ENCODE measurements around the gene NFX1.
"Not testable (repeated sequence)": the region's sequence is repeated elsewhere in the genome, so short reads cannot be mapped to it uniquely, and the experiment has no call there.

Gene NFX1

GRCh38 chr9:33364127-33364526 is 73.8 kb downstream of the NFX1 start:
- no peak for DNase-seq (ENCODE audit: low read depth)

GRCh38 chr9:33364814-33365213 is 74.5 kb downstream of the NFX1 start:
- not testable (repeated sequence) for DNase-seq (ENCODE audit: low read depth)

DNA sequence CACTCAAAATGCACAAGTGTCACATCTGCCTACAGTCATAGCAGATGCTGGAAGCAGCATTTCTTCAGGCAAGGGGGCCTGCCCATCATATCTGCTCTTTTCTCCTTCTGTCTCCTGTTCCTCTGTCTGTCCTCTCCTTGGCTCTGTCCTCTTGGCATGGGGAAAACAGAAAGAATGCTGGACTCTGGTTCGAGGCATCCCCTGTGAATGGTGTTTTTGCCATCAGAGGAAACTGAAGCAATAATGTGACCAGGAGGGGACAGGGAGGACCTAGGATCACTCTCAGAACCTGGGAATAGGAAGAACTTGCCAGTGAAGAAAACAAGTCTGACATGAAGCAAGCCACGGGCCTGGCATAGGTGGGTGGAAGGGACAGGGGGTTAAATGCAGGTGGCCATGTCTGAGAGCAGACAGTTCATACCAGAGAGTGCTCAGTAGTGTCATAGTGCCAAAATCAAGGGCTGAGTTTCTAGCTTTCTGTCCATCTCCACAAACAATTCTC is 76.7 kb downstream of the NFX1 start:
- DNase-seq (ENCODE audit: low read depth) = no peak

GRCh38 chr9:33372900-33373299 is 82.6 kb downstream of the NFX1 start:
- no peak for DNase-seq (ENCODE audit: low read depth)

- no peak for DNase-seq (ENCODE audit: low read depth)
Measured at GRCh38 chr9:33374190-33374589, 83.9 kb downstream of the NFX1 start.

DNA sequence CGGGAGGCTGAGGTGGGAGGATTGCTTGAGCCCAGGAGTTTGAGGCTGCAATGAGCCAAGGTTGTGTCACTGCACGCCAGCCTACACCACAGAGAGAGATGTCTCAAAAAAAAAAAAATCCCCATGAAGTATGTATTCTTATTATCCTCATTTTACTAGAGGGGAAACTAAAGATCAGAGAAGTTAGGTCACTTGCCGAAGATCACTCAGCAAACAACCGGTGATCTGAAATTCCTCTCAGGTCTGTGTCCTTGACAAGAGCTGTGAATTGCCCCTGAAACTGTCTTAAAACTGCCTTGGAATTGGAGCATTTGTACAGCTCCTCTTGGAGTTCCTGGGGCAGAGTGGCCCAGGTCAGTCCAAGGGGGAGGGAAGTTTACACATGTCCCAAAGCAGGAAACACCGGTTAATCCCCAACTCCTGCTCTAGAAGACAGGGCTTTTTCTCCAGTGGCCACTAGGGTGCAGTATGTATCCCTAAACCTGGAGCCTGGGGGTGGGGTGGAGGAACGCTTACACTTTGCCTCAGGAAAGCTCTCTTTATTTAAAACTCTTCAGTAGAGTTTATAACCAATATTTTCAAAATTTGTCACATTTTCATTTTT is 84.4 kb downstream of the NFX1 start:
- DNase-seq (ENCODE audit: low read depth) = peak; percentile 55

GRCh38 chr9:33375238-33375840 is 85.0 kb downstream of the NFX1 start:
- no peak for DNase-seq (ENCODE audit: low read depth)

DNA sequence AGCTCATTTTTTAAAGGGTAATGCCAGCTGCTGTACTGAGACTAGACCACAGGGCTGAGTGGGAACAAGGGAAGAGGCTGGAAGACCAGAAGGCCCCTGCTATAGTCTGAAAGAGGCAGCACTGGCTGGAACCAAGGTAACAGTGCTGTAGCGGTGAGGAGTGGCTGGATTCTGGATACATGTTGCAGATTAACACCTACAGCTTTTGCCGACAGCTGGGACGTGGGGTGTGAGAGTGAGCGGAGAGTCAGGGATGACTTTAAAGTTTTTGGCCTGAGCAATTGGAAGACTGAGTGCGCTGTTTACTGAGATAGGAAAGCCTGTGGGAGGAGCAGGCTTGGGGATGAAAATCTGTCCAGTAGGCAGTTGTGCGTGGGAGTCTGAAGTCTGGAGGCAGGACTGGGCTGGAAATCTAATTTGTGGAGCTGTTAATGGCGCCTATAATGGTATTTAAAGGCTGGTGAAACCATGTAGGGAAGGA is 85.6 kb downstream of the NFX1 start:
- DNase-seq (ENCODE audit: low read depth) = no peak

GRCh38 chr9:33377089-33377715 is 86.9 kb downstream of the NFX1 start:
- no peak for DNase-seq (ENCODE audit: low read depth)

GRCh38 chr9:33378121-33378795 is 87.9 kb downstream of the NFX1 start:
- DNase-seq (ENCODE audit: low read depth) = no peak

DNA sequence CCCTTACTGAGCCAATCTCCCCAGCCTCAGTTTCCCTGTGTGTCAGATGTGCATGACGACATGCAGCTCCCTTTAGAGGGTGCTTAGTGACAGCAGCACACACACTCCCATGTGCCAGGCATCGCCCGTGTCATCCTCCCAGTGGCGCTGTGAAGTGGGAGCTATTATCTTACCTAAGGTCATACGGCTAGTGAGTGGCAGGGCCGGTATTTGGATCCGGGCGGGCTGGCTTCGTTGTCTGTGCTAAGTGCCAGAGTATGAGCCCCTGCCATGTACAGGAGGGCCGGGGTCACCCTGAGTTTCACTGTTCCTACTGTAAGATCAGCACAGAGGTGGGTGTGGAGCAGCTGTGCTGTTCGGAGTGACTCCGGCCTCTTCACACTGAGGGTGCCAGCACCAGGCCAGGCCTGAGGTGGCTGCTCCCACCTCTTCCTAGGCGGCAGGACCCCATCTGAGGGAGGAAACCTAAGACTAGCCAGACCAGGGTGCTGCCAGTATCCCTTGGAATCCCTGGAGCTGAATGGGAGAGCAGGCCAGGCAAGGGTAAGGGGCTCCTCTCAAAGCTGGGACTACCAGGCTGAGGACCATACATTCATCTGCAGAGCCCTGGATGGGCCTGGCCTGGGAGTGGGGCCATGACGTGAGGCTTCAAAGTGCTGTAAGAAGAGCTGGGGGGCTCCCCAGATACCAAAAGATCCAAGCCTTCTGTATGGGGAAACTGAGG is 89.5 kb downstream of the NFX1 start:
- DNase-seq (ENCODE audit: low read depth) = no peak

DNA sequence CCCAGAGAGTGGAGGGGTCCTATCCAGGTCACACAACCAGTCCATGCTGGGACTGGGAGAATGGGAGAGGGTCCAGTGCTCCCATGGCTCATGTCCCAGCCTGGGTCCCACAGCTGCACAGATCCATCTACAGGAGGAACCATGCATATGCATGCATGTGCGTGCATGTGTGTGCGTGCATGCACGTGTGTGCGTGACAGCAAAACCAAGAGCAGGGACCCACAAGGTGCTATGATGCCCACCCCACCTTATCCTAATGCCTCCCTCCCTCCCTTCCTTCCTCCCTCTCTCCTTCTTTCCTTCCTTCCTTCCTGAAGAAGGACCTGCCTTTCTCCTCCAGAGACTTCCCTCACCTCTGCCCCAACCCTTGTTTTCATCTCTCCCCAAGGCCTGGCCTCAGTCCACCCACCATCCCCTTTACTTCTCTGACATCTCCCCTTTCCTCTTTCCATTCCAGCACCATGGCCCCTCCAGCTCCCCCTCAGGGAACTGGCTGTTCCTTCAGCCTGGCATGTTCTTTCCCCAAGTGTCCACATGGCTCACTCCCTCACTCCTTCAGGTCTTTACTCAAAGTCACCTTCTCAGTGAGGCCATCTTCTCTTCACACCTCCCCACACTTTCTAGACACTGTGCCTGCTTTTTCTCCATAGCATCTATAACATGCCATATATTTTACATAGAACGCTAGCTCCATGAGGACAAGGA is 90.2 kb downstream of the NFX1 start:
- DNase-seq (ENCODE audit: low read depth) = no peak

DNA sequence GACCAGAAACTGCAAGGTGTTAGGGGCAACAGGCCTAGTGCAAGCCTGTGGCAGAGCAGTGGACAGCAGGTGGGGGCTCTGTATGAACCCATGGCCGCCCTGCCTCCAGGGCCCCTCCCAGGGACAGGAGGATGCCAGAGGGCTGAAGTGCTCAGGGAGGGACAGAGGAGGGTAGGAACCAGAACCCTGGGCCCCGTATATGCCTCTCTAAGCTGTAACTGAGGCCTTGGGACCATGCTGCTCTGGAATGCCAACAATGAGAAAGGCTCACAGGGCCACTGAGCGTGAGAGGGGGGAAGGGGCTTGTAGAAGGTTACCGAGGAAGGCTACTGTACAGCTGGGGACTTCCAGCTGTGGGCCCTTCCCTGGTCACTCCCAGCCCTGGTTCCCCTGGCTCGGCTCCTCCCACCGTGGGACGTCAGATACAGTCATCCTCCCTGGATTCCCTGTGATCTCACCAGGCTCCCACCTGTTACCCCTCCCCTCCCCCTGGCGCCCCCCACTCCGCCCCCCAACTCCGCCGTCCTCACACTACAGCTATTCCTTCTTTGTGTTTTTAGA is 91.0 kb downstream of the NFX1 start:
- DNase-seq (ENCODE audit: low read depth) = no peak

- DNase-seq (ENCODE audit: low read depth) = not testable (repeated sequence)
Measured at GRCh38 chr9:33382397-33382796, 92.1 kb downstream of the NFX1 start.

DNA sequence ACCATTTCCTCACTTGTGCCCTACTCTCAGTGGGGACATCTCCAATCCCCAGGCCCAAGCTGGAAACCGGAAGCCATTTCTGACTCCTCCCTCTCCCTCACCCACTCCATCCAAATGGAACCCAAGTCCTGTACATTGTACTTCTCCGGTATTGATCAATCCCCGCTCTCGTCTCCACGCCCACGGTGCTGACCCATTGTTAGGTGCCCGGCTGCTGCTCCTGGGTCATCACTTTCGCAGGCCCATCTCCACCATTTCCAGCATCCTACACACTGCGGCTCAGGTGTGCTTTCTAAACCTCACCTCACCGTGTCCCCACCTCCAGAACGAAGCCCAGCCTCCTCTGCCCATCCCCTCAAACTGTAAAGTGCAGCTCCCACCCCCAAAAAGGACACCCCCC is 93.1 kb downstream of the NFX1 start:
- not testable (repeated sequence) for DNase-seq (ENCODE audit: low read depth)

- not testable (repeated sequence) for DNase-seq (ENCODE audit: low read depth)
Measured at GRCh38 chr9:33385536-33385935, 95.2 kb downstream of the NFX1 start.

GRCh38 chr9:33385979-33386640 is 95.8 kb downstream of the NFX1 start:
- not testable (repeated sequence) for DNase-seq (ENCODE audit: low read depth)

- not testable (repeated sequence) for DNase-seq (ENCODE audit: low read depth)
Measured at GRCh38 chr9:33386641-33386996, 96.3 kb downstream of the NFX1 start.

DNA sequence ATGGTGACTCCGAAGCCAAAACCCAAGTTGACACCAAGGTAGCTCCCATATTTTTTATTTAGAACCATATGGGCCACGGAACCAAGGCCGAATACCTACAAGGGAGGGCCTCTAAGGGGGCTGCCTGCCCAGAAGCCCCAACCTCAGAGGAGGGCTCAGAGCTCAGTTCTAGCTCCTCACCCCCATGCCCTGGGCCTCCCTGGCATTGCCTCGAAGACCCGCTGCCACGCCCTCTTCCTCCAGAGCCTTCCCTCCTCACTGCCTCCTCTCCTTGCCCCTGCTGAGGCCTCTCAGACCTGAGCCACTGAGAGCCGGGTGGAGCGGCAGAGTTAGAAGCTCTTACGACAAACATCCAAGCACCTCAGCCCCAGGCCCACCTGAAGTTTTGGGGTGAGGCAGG is 96.7 kb downstream of the NFX1 start:
- not testable (repeated sequence) for DNase-seq (ENCODE audit: low read depth)
